ENCODE results near the gene PLN.

- TF ChIP-seq POLR2A (IDR thresholded peaks at IDR 0.05), result no peak
- TF ChIP-seq CTCF (IDR thresholded peaks at IDR 0.05), result no peak
Observed at GRCh38 chr6:118514689-118515088, 33.4 kb upstream of the PLN start.
